GM21825 (cell line): ENCODE data around the gene PSMB11.

Source experiments
- ATAC-seq: cut with Tn5 transposase; IDR thresholded peaks from one replicate; pipeline ENCODE4 v1.9.1; 2021; ENCODE audit warnings: mild to moderate bottlenecking, moderate library complexity; ENCODE audit not compliant: unreplicated experiment

Gene PSMB11

GRCh38 chr14:23076785-23077408 lies 34.9 kb downstream of the PSMB11 start:
- ATAC-seq = no peak

- ATAC-seq = no peak
Measured at GRCh38 chr14:23077962-23078361, 36.0 kb downstream of the PSMB11 start.

GRCh38 chr14:23078692-23079116 lies 36.7 kb downstream of the PSMB11 start:
- ATAC-seq = no peak

GRCh38 chr14:23079716-23080115 lies 37.7 kb downstream of the PSMB11 start:
- ATAC-seq = no peak

GRCh38 chr14:23080474-23080873 lies 38.5 kb downstream of the PSMB11 start:
- no peak for ATAC-seq

GRCh38 chr14:23085458-23085857 lies 43.4 kb downstream of the PSMB11 start:
- no peak for ATAC-seq

GRCh38 chr14:23086565-23086964 lies 44.6 kb downstream of the PSMB11 start:
- no peak for ATAC-seq

- ATAC-seq = no peak
Measured at GRCh38 chr14:23089498-23090253, 47.7 kb downstream of the PSMB11 start.

- ATAC-seq = no peak
Measured at GRCh38 chr14:23090254-23090636, 48.2 kb downstream of the PSMB11 start.

GRCh38 chr14:23091294-23092225 lies 49.5 kb downstream of the PSMB11 start:
- no peak for ATAC-seq

- ATAC-seq = no peak
Measured at GRCh38 chr14:23093104-23093503, 51.1 kb downstream of the PSMB11 start.

- ATAC-seq = no peak
Measured at GRCh38 chr14:23093526-23093925, 51.5 kb downstream of the PSMB11 start.
